ENCODE data around the gene PNPLA8. TPM values are rescaled to one million over a fixed set of nuclear protein-coding genes. Genes with fewer than 3 reads are reported as not detected.

Gene PNPLA8
- total and polyA plus RNA-seq, 2 donors (not counting 3 experiments of a cell fraction or from before 2014, with no cell fraction given): 5.9 to 19.9 TPM

- Histone ChIP-seq H2AFZ (ENCODE audit: low read depth, low read length) (no peak overlapping the region), H3K27ac (ENCODE audit: insufficient read depth, low read depth, low read length) (no peak overlapping the region), H3K79me2 (ENCODE audit: control insufficient read depth, insufficient read depth, low read length) (no peaks in the 10 kb centered on the region), H3K4me1 (ENCODE audit: control insufficient read depth, extremely low read depth, insufficient read depth, low read length) (no peaks in the 10 kb centered on the region), H3K4me3 (replicated peaks in 1 of 3; ENCODE audit: insufficient read depth in 1 of 3, low read depth in 1 of 3, low read length in 3 of 3) (no peak overlapping the region), H3K9me3 (replicated peaks; ENCODE audit: control insufficient read depth, insufficient read depth, low read length) (peaks cover 2% of the 10 kb centered on the region), H3K9me1 (replicated peaks; ENCODE audit: control insufficient read depth, extremely low read depth, insufficient read depth, low read length) (no peaks in the 10 kb centered on the region), H3K36me3 (ENCODE audit: control insufficient read depth in 2 of 2, extremely low read depth in 1 of 2, insufficient read depth in 2 of 2, low read length in 2 of 2) (no peaks in the 10 kb centered on the region), H3K9ac (replicated peaks; ENCODE audit: extremely low read depth, insufficient read depth, low read length) (no peak overlapping the region), H3K27me3 (ENCODE audit: control insufficient read depth in 2 of 2, insufficient read depth in 2 of 2, low read length in 2 of 2) (no peaks in the 10 kb centered on the region), H3K4me2 (ENCODE audit: insufficient read depth, low read length) (no peak overlapping the region), H4K20me1 (replicated peaks; ENCODE audit: control insufficient read depth, extremely low read depth, insufficient read depth, low read length) (no peaks in the 10 kb centered on the region)
- FAIRE-seq: no peak
- no peak for TF ChIP-seq EZH2 (IDR thresholded peaks at IDR 0.05; ENCODE audit: borderline replicate concordance, low read depth, low read length, severe bottlenecking)
- no peak for TF ChIP-seq GATA2 (IDR thresholded peaks at IDR 0.05; ENCODE audit: insufficient read depth, insufficient read length, low read depth, low read length)
- TF ChIP-seq, protein P1, sequence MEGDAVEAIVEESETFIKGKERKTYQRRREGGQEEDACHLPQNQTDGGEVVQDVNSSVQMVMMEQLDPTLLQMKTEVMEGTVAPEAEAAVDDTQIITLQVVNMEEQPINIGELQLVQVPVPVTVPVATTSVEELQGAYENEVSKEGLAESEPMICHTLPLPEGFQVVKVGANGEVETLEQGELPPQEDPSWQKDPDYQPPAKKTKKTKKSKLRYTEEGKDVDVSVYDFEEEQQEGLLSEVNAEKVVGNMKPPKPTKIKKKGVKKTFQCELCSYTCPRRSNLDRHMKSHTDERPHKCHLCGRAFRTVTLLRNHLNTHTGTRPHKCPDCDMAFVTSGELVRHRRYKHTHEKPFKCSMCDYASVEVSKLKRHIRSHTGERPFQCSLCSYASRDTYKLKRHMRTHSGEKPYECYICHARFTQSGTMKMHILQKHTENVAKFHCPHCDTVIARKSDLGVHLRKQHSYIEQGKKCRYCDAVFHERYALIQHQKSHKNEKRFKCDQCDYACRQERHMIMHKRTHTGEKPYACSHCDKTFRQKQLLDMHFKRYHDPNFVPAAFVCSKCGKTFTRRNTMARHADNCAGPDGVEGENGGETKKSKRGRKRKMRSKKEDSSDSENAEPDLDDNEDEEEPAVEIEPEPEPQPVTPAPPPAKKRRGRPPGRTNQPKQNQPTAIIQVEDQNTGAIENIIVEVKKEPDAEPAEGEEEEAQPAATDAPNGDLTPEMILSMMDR (IDR thresholded peaks at IDR 0.05; ENCODE audit: extremely low read depth in 1 of 2, insufficient read depth in 1 of 2, low read depth in 1 of 2, low read length in 2 of 2): no peak
- no peak for TF ChIP-seq POLR2AphosphoS5 (IDR thresholded peaks at IDR 0.05; ENCODE audit: insufficient read depth, low read depth, low read length)
- no peak for TF ChIP-seq JUN (IDR thresholded peaks at IDR 0.05; ENCODE audit: borderline replicate concordance, insufficient read depth, insufficient read length, low read depth)
- TF ChIP-seq POLR2A (IDR thresholded peaks at IDR 0.05; ENCODE audit: low read depth, low read length): no peak
- TF ChIP-seq MAX (IDR thresholded peaks at IDR 0.05; ENCODE audit: insufficient read depth, insufficient read length): no peak
- no peak for TF ChIP-seq MYC (IDR thresholded peaks at IDR 0.05; ENCODE audit: low read depth, low read length)
- no peak for TF ChIP-seq FOS (IDR thresholded peaks at IDR 0.05; ENCODE audit: borderline replicate concordance, insufficient read depth, low read length)
- DNase-seq (ENCODE audit: low read depth, low spot score): no peak
- intact Hi-C loops (cut with micrococcal nuclease): no loop called here
- BruUV-seq (replicated peaks): no TSS peak
- dilution Hi-C loops (cut with MboI; ENCODE audit: extremely low pct_ligation_motif_present, low sequenced_read_pairs): no loop called here
- ChIA-PET CTCF (no interaction called here), POLR2A (no interaction called here)
These were observed 35.2 kb upstream of the PNPLA8 start for GRCh38 chr7:108561047-108561619.

All from endothelial cell of umbilical vein (primary cell).